Kidney (tissue), 14 donors: ENCODE measurements around the gene PPIF. TPM values are rescaled to one million over a fixed set of nuclear protein-coding genes. Genes with fewer than 3 reads are reported as not detected.

ENCODE experiments used
- DNase-seq, 5 donors: peaks; one replicate each; pipeline ENCODE4 v3.0.0-alpha.2; 2013 to 2020
- FAIRE-seq: peaks from 2 replicates; lab custom pipeline; 2012; peaks lifted over from hg19 to GRCh38; lab: Jason Lieb, UNC
- H3K27ac ChIP-seq, 2 donors: one replicate each; pipeline ENCODE4 v1.7.0; 2013; ENCODE audit warnings: low read depth in 2 of 2, low read length in 2 of 2, inconsistent platforms in 1 of 2
- H3K27me3 ChIP-seq: one replicate; pipeline ENCODE4 v1.7.1; 2013; ENCODE audit warnings: low read length, inconsistent platforms; ENCODE audit not compliant: control insufficient read depth, insufficient read depth
- H3K36me3 ChIP-seq, 3 donors: one replicate each; pipeline versions ENCODE4 v1.7.0 to v1.7.1; 2013; ENCODE audit warnings: low read length in 3 of 3, control low read depth in 1 of 3, inconsistent platforms in 1 of 3; ENCODE audit not compliant: insufficient read depth in 3 of 3, control insufficient read depth in 2 of 3
- H3K4me1 ChIP-seq, 3 donors: one replicate each; pipeline versions ENCODE4 v1.7.0 to v1.7.1; 2013; ENCODE audit warnings: low read length in 3 of 3, inconsistent platforms in 1 of 3, low read depth in 1 of 3; ENCODE audit not compliant: control insufficient read depth in 2 of 3, insufficient read depth in 2 of 3
- H3K4me3 ChIP-seq, 3 donors: one replicate each; pipeline versions ENCODE4 v1.7.0 to v1.8.1; 2013; ENCODE audit warnings: low read length in 3 of 3, control low read depth in 1 of 3, inconsistent platforms in 1 of 3
- H3K9ac ChIP-seq, 3 donors: one replicate each; pipeline versions ENCODE4 v1.7.0 to v1.7.1; 2013; ENCODE audit warnings: low read length in 3 of 3, control low read depth in 1 of 3, inconsistent platforms in 1 of 3
- H3K9me3 ChIP-seq, 3 donors: one replicate each; pipeline versions ENCODE4 v1.7.0 to v1.7.1; 2013; ENCODE audit warnings: low read length in 3 of 3, control low read depth in 1 of 3, inconsistent platforms in 1 of 3; ENCODE audit not compliant: control insufficient read depth in 2 of 3, insufficient read depth in 1 of 3
- intact Hi-C: fragments of 100-400 bp; cut with DNase I; formaldehyde crosslinking; loops from one replicate; pipeline ENCODE4 v1.11.1; 2022
- polyA plus RNA-seq: library from polyadenylated mRNA; stranded (reverse); fragments of 350-450 nt; fragmentation: Illumina TruSeq; extraction: RNeasy Lipid Tissue Mini Kit (QIAGEN cat#74804); gene quantifications from one replicate; pipeline ENCODE4 v1.2.3, GENCODE V29; 2014; ENCODE audit warnings: low read depth, low replicate concordance; ENCODE audit not compliant: insufficient read depth
- total RNA-seq: library from RNA; stranded (reverse); fragmentation: NEBNext Ultra II Directional; extraction: Animal tissue kit (Norgen Biotek cat#: 25700); gene quantifications from one replicate; pipeline ENCODE4 v1.2.1, GENCODE V29; 2021
- TF ChIP-seq, protein P1 (sequence below): IDR thresholded peaks from 3 replicates; pipeline ENCODE4 v1.5.1; 2012; ENCODE audit warnings: mild to moderate bottlenecking, moderate library complexity, borderline replicate concordance; ENCODE audit not compliant: insufficient read depth; ENCODE audit errors: extremely low read depth
- donor health status: control.
- donor health status: control.
- donor health status: control.
- donor health status: control.
- donor health status: control.
- donor health status: DM: yes; HTN: yes; CAD: no.
- donor health status: Normal renal cell carcinoma (clear cell type).

Gene PPIF
- total and polyA plus RNA-seq, 2 donors from 2014 or later = 36.7 to 120 TPM

DNA sequence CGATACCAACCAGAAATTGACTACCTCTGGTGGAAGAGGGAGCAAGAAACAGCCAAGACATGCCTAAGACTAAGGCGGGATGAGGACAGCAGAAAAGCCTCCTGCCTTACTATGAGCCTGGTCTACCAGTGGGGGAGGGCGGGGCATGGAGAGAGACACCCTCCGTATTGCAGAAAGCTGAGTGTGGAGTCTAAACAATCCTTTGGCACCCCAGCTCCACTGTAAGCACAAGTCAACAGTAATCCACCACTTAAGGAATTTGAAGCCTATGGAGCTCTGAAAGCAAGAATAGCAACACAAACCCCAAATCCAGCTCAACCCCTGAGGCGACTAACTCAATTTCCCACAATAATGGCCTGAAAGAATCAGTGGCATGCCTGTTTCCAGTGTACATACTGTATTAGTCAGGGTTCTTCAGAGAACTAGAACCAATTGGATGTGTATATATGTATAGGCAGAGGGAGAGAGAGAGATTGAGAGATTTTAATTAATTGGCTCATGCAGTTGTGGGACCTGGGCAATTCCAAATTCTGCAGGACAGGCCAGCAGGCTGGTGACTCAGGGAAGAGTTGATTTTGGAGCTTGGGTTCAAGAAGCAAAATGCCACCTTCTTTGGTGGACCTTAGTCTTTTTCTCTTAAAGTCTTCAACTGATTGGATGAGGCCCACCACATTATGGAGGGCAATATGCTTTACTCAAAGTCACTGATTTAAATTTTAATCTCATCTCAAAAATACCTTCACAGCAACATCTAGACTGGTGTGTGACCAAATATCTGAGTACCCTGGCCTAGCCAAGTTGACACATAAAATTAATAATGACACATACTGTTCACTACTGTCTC lies 13.5 kb downstream of the PPIF start:
- no peak overlapping the region for H3K4me3 ChIP-seq
- no peak for FAIRE-seq
- DNase-seq = no peak
- intact Hi-C loops = no loop called here
- no peaks in the 10 kb centered on the region for H3K27me3 ChIP-seq
- no peaks in the 10 kb centered on the region for H3K4me1 ChIP-seq
- H3K27ac ChIP-seq = no peak overlapping the region
- H3K36me3 ChIP-seq = no peaks in the 10 kb centered on the region
- no peak overlapping the region for H3K9ac ChIP-seq
- H3K9me3 ChIP-seq = no peaks in the 10 kb centered on the region
- TF ChIP-seq, protein P1, sequence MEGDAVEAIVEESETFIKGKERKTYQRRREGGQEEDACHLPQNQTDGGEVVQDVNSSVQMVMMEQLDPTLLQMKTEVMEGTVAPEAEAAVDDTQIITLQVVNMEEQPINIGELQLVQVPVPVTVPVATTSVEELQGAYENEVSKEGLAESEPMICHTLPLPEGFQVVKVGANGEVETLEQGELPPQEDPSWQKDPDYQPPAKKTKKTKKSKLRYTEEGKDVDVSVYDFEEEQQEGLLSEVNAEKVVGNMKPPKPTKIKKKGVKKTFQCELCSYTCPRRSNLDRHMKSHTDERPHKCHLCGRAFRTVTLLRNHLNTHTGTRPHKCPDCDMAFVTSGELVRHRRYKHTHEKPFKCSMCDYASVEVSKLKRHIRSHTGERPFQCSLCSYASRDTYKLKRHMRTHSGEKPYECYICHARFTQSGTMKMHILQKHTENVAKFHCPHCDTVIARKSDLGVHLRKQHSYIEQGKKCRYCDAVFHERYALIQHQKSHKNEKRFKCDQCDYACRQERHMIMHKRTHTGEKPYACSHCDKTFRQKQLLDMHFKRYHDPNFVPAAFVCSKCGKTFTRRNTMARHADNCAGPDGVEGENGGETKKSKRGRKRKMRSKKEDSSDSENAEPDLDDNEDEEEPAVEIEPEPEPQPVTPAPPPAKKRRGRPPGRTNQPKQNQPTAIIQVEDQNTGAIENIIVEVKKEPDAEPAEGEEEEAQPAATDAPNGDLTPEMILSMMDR = no peak

DNA sequence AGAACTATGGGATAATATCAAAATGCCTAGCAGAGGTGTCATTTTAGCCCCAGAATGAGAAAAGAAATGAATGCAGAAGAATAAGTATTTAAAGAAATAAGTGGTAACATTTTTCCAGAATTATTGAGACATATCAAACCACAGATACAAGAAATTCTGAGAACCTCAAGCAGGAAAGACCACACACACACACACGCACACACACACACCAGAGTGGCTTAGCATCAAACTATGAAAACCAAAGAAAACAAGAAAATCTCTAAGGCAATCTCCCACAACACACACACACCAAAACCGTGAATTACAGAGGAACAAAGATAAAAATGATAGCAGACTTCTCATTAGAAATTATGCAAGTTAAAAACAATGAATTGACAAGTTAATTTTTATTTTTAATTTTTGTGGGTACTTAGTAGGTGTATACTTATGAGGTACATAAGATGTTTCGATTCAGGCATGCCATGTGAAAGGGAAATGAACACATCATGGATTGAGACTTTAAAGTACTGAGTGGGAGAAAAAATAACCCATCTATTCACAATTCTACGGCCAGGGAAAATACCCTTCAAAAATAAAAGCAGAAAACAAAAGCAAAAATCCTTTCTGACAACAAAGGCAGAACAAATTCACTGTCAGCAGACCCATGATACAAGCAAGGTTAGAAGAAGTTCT lies 14.6 kb downstream of the PPIF start:
- DNase-seq (no peak), FAIRE-seq (no peak)
- TF ChIP-seq, protein P1 = no peak
- Histone ChIP-seq H3K9me3 (no peaks in the 10 kb centered on the region), H3K4me3 (no peak overlapping the region), H3K27me3 (no peaks in the 10 kb centered on the region), H3K4me1 (no peaks in the 10 kb centered on the region), H3K27ac (no peak overlapping the region), H3K36me3 (no peaks in the 10 kb centered on the region), H3K9ac (no peak overlapping the region)
- intact Hi-C loops = no loop called here

- FAIRE-seq = peak; percentile 25
Observed at GRCh38 chr10:79367426-79368189, 20.3 kb downstream of the PPIF start.

More at GRCh38 chr10:79367426-79368189, 20.3 kb downstream of the PPIF start:
- Histone ChIP-seq H3K27me3 (no peaks in the 10 kb centered on the region), H3K4me1 (no peaks in the 10 kb centered on the region), H3K36me3 (no peaks in the 10 kb centered on the region), H3K9ac (no peak overlapping the region), H3K27ac (no peak overlapping the region), H3K9me3 (peaks cover 0 to 2% (median 0%) of the 10 kb centered on the region in 3 donors), H3K4me3 (no peak overlapping the region)
- TF ChIP-seq, protein P1 = no peak
- intact Hi-C loops = no loop called here
- no peak for DNase-seq
